H1 (cell line): ENCODE results near the gene TMA7. TPM values are rescaled to one million over a fixed set of nuclear protein-coding genes. Genes with fewer than 3 reads are reported as not detected.

Experiments used
- HDAC2 ChIP-seq, 2 experiments: fragments of 300-600 bp in 1 of 2; sonication (generic) in 1 of 2; IDR thresholded peaks; 2 replicates each; pipeline ENCODE4 v1.6.1; 2011 to 2012; ENCODE audit warnings: low read depth in 2 of 2, low read length in 2 of 2, mild to moderate bottlenecking in 2 of 2, moderate library complexity in 2 of 2, borderline replicate concordance in 1 of 2, inconsistent platforms in 1 of 2
- KDM1A ChIP-seq: fragments of 200-600, 300-600 bp; sonication (generic); IDR thresholded peaks from 2 replicates; pipeline ENCODE4 v1.7.1; 2016; ENCODE audit warnings: mild to moderate bottlenecking, low read length, borderline replicate concordance
- KDM4A ChIP-seq: IDR thresholded peaks from one replicate; pipeline ENCODE4 v1.7.1; 2012; ENCODE audit warnings: low read depth, mild to moderate bottlenecking, moderate library complexity, low read length, inconsistent platforms; ENCODE audit not compliant: severe bottlenecking
- polyA plus RNA-seq, 7 experiments: library from polyadenylated mRNA; depleted of rRNA in 3 of 7; stranded (reverse) in 5 of 7; unstranded in 2 of 7; fragments of >200 nt in 5 of 7; fragments of 200-250 nt in 2 of 7; gene quantifications; 1 replicate in 5 of 7; 2 replicates in 1 of 7; 4 replicates in 1 of 7; pipeline versions ENCODE4 v1.2.1 to v1.2.3, GENCODE V29; 2011 to 2013; ENCODE audit warnings: missing spikeins in 2 of 7, mixed read lengths in 2 of 7
- total RNA-seq: library from RNA; stranded (reverse); fragmentation: NEBNext Ultra II Directional; extraction: Animal tissue kit (Norgen Biotek cat#: 25700); gene quantifications from 2 replicates; pipeline ENCODE4 v1.2.1, GENCODE V29; 2021

The TMA7 gene
- total and polyA plus RNA-seq, 2 of the 8 experiments (the other 6 are each of a cell fraction or from before 2014, with no cell fraction given) = 138 to 305 TPM

GRCh38 chr3:48440590-48440958, 517 bp downstream of the TMA7 start (continued):
- TF ChIP-seq HDAC2 (IDR thresholded peaks at IDR 0.05; ENCODE audit: borderline replicate concordance in 1 of 2, low read depth in 2 of 2, low read length in 2 of 2) = no peak
- TF ChIP-seq KDM4A = no peak
- no peak for TF ChIP-seq KDM1A
